Upper lobe of left lung (tissue), 6 donors: ENCODE results near the gene EXOC6B. TPM values are rescaled to one million over a fixed set of nuclear protein-coding genes. Genes with fewer than 3 reads are reported as not detected.

Experiments used
- ATAC-seq, 2 donors: fragments of 200-7000 bp; cut with Tn5 transposase; one replicate each; pipeline ENCODE4 v1.9.1; 2022; ENCODE audit warnings: mild to moderate bottlenecking in 2 of 2, moderate library complexity in 2 of 2; ENCODE audit not compliant: low FRiP score in 2 of 2
- DNase-seq, 2 donors: peaks; one replicate each; pipeline ENCODE4 v3.0.0-alpha.2; 2019 to 2020
- H3K27ac ChIP-seq, 4 donors: fragments of 200-600 bp; sonication (generic); one replicate each; pipeline ENCODE4 v1.5.1; 2016 to 2019
- H3K27me3 ChIP-seq, 4 donors: fragments of 200-600 bp; sonication (generic); one replicate each; pipeline ENCODE4 v1.5.1; 2017 to 2019
- H3K36me3 ChIP-seq, 4 donors: fragments of 200-600 bp; sonication (generic); one replicate each; pipeline ENCODE4 v1.5.1; 2016 to 2019
- H3K4me1 ChIP-seq, 4 donors: fragments of 200-600 bp; sonication (generic); one replicate each; pipeline ENCODE4 v1.5.1; 2018 to 2019
- H3K4me3 ChIP-seq, 4 donors: fragments of 200-600 bp; sonication (generic); one replicate each; pipeline ENCODE4 v1.5.1; 2017 to 2019; ENCODE audit warnings: mild to moderate bottlenecking in 2 of 4, moderate library complexity in 1 of 4
- H3K9me3 ChIP-seq, 4 donors: fragments of 200-600 bp; sonication (generic); one replicate each; pipeline ENCODE4 v1.5.1; 2018 to 2019
- CTCF ChIP-seq, 6 experiments: fragments of 450-650 bp in 4 of 6; fragments of 200-600 bp in 2 of 6; sonication (generic) in 2 of 6; IDR thresholded peaks; one replicate each; pipeline ENCODE4 v1.5.1; 2016 to 2019; ENCODE audit warnings: antibody characterized with exemption in 6 of 6
- EP300 ChIP-seq, 4 donors: sonication (generic); formaldehyde crosslinking; IDR thresholded peaks; one replicate each; pipeline ENCODE4 v1.5.1; 2017; ENCODE audit warnings: antibody characterized with exemption in 4 of 4, control low read depth in 2 of 4
- POLR2A ChIP-seq, 4 donors: fragments of 450-650 bp; IDR thresholded peaks; one replicate each; pipeline ENCODE4 v1.5.1; 2016 to 2017; ENCODE audit warnings: antibody characterized with exemption in 4 of 4, mild to moderate bottlenecking in 2 of 4
- POLR2AphosphoS5 ChIP-seq, 2 donors: sonication (generic); formaldehyde crosslinking; IDR thresholded peaks; one replicate each; pipeline ENCODE4 v1.5.1; 2017; ENCODE audit warnings: antibody characterized with exemption in 2 of 2
- WGBS, 2 donors: methylation state at CpG; one replicate each; pipeline ENCODE4 v1.1.5; 2017 to 2018; 5-methylcytosine and 5-hydroxymethylcytosine counted together
- total RNA-seq, 6 donors: library from RNA; depleted of rRNA in 4 of 6; stranded (reverse); fragments of >200 nt in 4 of 6; gene quantifications; one replicate each; pipeline versions ENCODE4 v1.1.0 to v1.2.1, GENCODE V29; 2016 to 2021
- donor health status: DM: no; HTN: no; CAD: no; lungs with moderate emphysema.
- donor health status: DM: no; HTN: yes; CAD: no; lungs with severe emphysema.

The EXOC6B gene
- total RNA-seq, 6 donors from 2014 or later, result 11.0 to 56.6 (median 24.0) TPM

- Histone ChIP-seq H3K27ac (no peak overlapping the region), H3K27me3 (no peaks in the 10 kb centered on the region), H3K9me3 (no peaks in the 10 kb centered on the region), H3K36me3 (no peaks in the 10 kb centered on the region), H3K4me1 (peaks cover 0 to 5% (median 2%) of the 10 kb centered on the region in 4 donors), H3K4me3 (no peak overlapping the region)
- 77 to 79% methylated on average over 3 of the region's 3 CpGs for WGBS, 2 donors
- no peak for ATAC-seq
- TF ChIP-seq CTCF (IDR thresholded peaks at IDR 0.05) (no peak), EP300 (IDR thresholded peaks at IDR 0.05) (no peak), POLR2A (IDR thresholded peaks at IDR 0.05) (no peak), POLR2AphosphoS5 (IDR thresholded peaks at IDR 0.05) (no peak)
- no peak for DNase-seq
These were observed 144.5 kb downstream of the EXOC6B start for GRCh38 chr2:72681016-72681995.

GRCh38 chr2:72678024-72678423 is 147.8 kb downstream of the EXOC6B start:
- 78 to 83% methylated on average over 2 of the region's 2 CpGs for WGBS, 2 donors

GRCh38 chr2:72676341-72677025 is 149.3 kb downstream of the EXOC6B start:
- no peak for TF ChIP-seq EP300 (IDR thresholded peaks at IDR 0.05)
- TF ChIP-seq POLR2A (IDR thresholded peaks at IDR 0.05), result no peak
- no peak for TF ChIP-seq CTCF (IDR thresholded peaks at IDR 0.05)
- no peak for TF ChIP-seq POLR2AphosphoS5 (IDR thresholded peaks at IDR 0.05)
- WGBS, 2 donors, result 74 to 81% methylated on average over 5 of the region's 5 CpGs
- Histone ChIP-seq H3K27ac (no peak overlapping the region), H3K4me1 (peaks cover 0 to 5% (median 4%) of the 10 kb centered on the region in 4 donors), H3K4me3 (no peak overlapping the region), H3K27me3 (no peaks in the 10 kb centered on the region), H3K36me3 (no peaks in the 10 kb centered on the region), H3K9me3 (no peaks in the 10 kb centered on the region)
- ATAC-seq (no peak), DNase-seq (no peak)

More at GRCh38 chr2:72678024-72678423, 147.8 kb downstream of the EXOC6B start:
- no peak overlapping the region for H3K27ac ChIP-seq
- ATAC-seq (no peak), DNase-seq (no peak)
- TF ChIP-seq CTCF (IDR thresholded peaks at IDR 0.05), result no peak
- TF ChIP-seq POLR2A (IDR thresholded peaks at IDR 0.05), result no peak
- no peak for TF ChIP-seq POLR2AphosphoS5 (IDR thresholded peaks at IDR 0.05)
- no peak for TF ChIP-seq EP300 (IDR thresholded peaks at IDR 0.05)
- H3K36me3 ChIP-seq, result no peaks in the 10 kb centered on the region
- H3K9me3 ChIP-seq, result no peaks in the 10 kb centered on the region
- peaks cover 0 to 5% (median 4%) of the 10 kb centered on the region in 4 donors for H3K4me1 ChIP-seq
- H3K27me3 ChIP-seq, result no peaks in the 10 kb centered on the region
- H3K4me3 ChIP-seq, result no peak overlapping the region

GRCh38 chr2:72674982-72675915 is 150.6 kb downstream of the EXOC6B start:
- Histone ChIP-seq H3K9me3 (no peaks in the 10 kb centered on the region), H3K4me1 (peaks cover 0 to 5% (median 4%) of the 10 kb centered on the region in 4 donors), H3K27ac (no peak overlapping the region), H3K4me3 (no peak overlapping the region), H3K36me3 (no peaks in the 10 kb centered on the region), H3K27me3 (no peaks in the 10 kb centered on the region)
- ATAC-seq (no peak), DNase-seq (no peak)
- TF ChIP-seq POLR2AphosphoS5 (IDR thresholded peaks at IDR 0.05) (no peak), POLR2A (IDR thresholded peaks at IDR 0.05) (no peak), CTCF (IDR thresholded peaks at IDR 0.05) (no peak)
- WGBS, 2 donors, result 83 to 87% methylated on average over 8 of the region's 8 CpGs
